SK-N-SH (cell line): ENCODE data around the gene MAP3K4.

Experiments used
- FOSL2 ChIP-seq: IDR thresholded peaks from 2 replicates; pipeline ENCODE4 v1.4.0; 2012; ENCODE audit warnings: low read depth, mild to moderate bottlenecking, moderate library complexity, borderline replicate concordance
- USF2 ChIP-seq: fragments of 150-350 bp; IDR thresholded peaks from 2 replicates; pipeline ENCODE4 v1.6.1; 2017; ENCODE audit warnings: antibody characterized with exemption, low read length, low read depth, borderline replicate concordance

DNA sequence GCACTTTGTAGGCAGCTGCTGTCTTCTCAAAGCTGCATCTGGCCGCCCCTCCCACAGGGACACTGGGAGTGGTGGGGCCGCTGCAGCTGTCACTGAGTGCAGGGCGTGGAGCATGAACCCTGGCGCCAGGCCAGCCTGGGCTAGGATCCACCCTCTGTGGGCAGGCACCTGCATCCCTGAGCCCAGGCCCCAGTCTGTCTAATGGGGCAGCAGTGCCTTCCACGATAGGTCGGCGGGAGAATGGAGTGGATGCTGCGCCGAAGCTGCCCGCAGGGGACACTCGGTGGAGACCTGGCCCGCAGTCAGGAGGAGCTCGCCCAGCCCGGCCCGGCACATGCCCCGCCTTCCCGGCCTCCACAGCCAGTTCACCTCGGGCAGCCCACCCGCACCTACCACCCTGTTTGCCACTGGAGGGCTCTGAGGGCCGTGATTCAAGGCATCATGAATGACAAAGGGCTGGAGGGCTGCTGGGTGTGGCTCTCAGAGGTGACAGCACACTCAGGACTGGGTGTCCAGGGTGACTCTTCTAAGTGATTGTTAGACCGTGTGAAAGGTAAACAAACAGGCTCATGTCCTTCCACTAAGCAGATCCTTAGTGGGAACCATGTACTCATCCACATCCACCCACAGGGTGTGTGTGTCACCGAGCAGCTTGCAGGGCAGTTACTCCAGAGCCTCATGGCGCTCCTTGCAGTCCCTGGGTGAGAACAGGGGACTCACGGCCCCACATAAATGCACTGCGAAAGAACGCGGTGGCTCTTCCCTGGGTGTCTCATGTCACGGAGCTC lies 148.4 kb downstream of the MAP3K4 start:
- TF ChIP-seq FOSL2 (no peak), USF2 (no peak)
